DOHH2 (cell line): ENCODE measurements around the gene NOSTRIN.
"Not testable (repeated sequence)": the region's sequence is repeated elsewhere in the genome, so short reads cannot be mapped to it uniquely, and the experiment has no call there.

ENCODE experiments used
- H3F3A ChIP-seq: fragments of 200-600 bp; sonication (generic), shearing (Covaris generic); 2 replicates; pipeline ENCODE4 v1.6.0; 2016; ENCODE audit warnings: antibody characterized with exemption, mild to moderate bottlenecking; ENCODE audit not compliant: control insufficient read depth, insufficient read depth
- H3K27ac ChIP-seq: fragments of 200-600 bp; sonication (generic); 2 replicates; pipeline ENCODE4 v1.5.1; 2014; ENCODE audit warnings: low read depth, mild to moderate bottlenecking, low read length, moderate library complexity
- H3K27me3 ChIP-seq: fragments of 200-600 bp; sonication (generic); 2 replicates; pipeline ENCODE4 v1.6.1; 2014; ENCODE audit warnings: mild to moderate bottlenecking, low read length, mixed read lengths; ENCODE audit not compliant: control insufficient read depth
- H3K36me3 ChIP-seq: fragments of 200-600 bp; sonication (generic); 2 replicates; pipeline ENCODE4 v1.6.1; 2014; ENCODE audit warnings: mild to moderate bottlenecking, low read length, moderate library complexity, mixed read lengths; ENCODE audit not compliant: control insufficient read depth
- H3K4me1 ChIP-seq: fragments of 200-600 bp; sonication (generic); 2 replicates; pipeline ENCODE4 v1.6.1; 2014; ENCODE audit warnings: mild to moderate bottlenecking, low read length, mixed read lengths; ENCODE audit not compliant: control insufficient read depth
- H3K4me2 ChIP-seq: fragments of 200-600 bp; sonication (generic); 2 replicates; pipeline ENCODE4 v1.6.0; 2014; ENCODE audit warnings: mild to moderate bottlenecking, low read length, moderate library complexity
- H3K4me3 ChIP-seq: fragments of 200-600 bp; sonication (generic); 2 replicates; pipeline ENCODE4 v1.5.1; 2014; ENCODE audit warnings: mild to moderate bottlenecking, low read length, mixed read lengths
- H3K79me2 ChIP-seq: fragments of 200-600 bp; sonication (generic); 2 replicates; pipeline ENCODE4 v1.6.1; 2014; ENCODE audit warnings: mild to moderate bottlenecking, low read length, mixed read lengths; ENCODE audit not compliant: control insufficient read depth
- H3K9me2 ChIP-seq: fragments of 200-600 bp; sonication (generic); replicated peaks from 2 replicates; pipeline ENCODE4 v1.6.1; 2014; ENCODE audit warnings: mild to moderate bottlenecking, low read length, mixed read lengths; ENCODE audit not compliant: control insufficient read depth
- H3K9me3 ChIP-seq: fragments of 200-600 bp; sonication (generic); 2 replicates; pipeline ENCODE4 v1.6.1; 2014; ENCODE audit warnings: antibody characterized with exemption, low read length, mixed read lengths; ENCODE audit not compliant: control insufficient read depth, insufficient read depth
- H4K20me1 ChIP-seq: fragments of 200-600 bp; sonication (generic); 2 replicates; pipeline ENCODE4 v1.6.0; 2014; ENCODE audit warnings: low read depth, mild to moderate bottlenecking, antibody characterized with exemption, low read length, moderate library complexity; ENCODE audit not compliant: control insufficient read depth, insufficient read depth
- CTCF ChIP-seq: fragments of 200-600 bp; sonication (generic); IDR thresholded peaks from one replicate; pipeline ENCODE4 v1.5.1; 2014; ENCODE audit warnings: antibody characterized with exemption, mild to moderate bottlenecking, low read depth, low read length; ENCODE audit not compliant: poor library complexity, severe bottlenecking
- EZH2phosphoT487 ChIP-seq: fragments of 200-600 bp; sonication (generic); IDR thresholded peaks from 2 replicates; pipeline ENCODE4 v1.6.1; 2017; ENCODE audit warnings: borderline replicate concordance, mild to moderate bottlenecking, antibody characterized with exemption, low read length, moderate library complexity, mixed read lengths

NOSTRIN gene

GRCh38 chr2:168853471-168853870, 51.0 kb downstream of the NOSTRIN start:
- no peaks in the 10 kb centered on the region for H3F3A ChIP-seq
- no peaks in the 10 kb centered on the region for H3K4me1 ChIP-seq
- H3K79me2 ChIP-seq: no peaks in the 10 kb centered on the region
- peaks cover 15% of the 10 kb centered on the region for H3K36me3 ChIP-seq
- no peaks in the 10 kb centered on the region for H3K9me3 ChIP-seq
- H3K4me3 ChIP-seq: no peak overlapping the region
- no peaks in the 10 kb centered on the region for H4K20me1 ChIP-seq
- H3K9me2 ChIP-seq: no peaks in the 10 kb centered on the region
- H3K27me3 ChIP-seq: no peaks in the 10 kb centered on the region
- no peak for TF ChIP-seq EZH2phosphoT487
- TF ChIP-seq CTCF: no peak
- H3K27ac ChIP-seq: no peak overlapping the region
- no peak overlapping the region for H3K4me2 ChIP-seq

- H3K27ac ChIP-seq: no peak overlapping the region
- no peaks in the 10 kb centered on the region for H3K9me3 ChIP-seq
- no peak for TF ChIP-seq EZH2phosphoT487
- no peaks in the 10 kb centered on the region for H3F3A ChIP-seq
- no peaks in the 10 kb centered on the region for H3K4me1 ChIP-seq
- no peaks in the 10 kb centered on the region for H4K20me1 ChIP-seq
- H3K4me2 ChIP-seq: no peak overlapping the region
- H3K79me2 ChIP-seq: no peaks in the 10 kb centered on the region
- H3K4me3 ChIP-seq: no peak overlapping the region
- H3K36me3 ChIP-seq: peaks cover 20% of the 10 kb centered on the region
- H3K27me3 ChIP-seq: no peaks in the 10 kb centered on the region
- no peaks in the 10 kb centered on the region for H3K9me2 ChIP-seq
Measured at GRCh38 chr2:168854651-168855050, 52.2 kb downstream of the NOSTRIN start.

GRCh38 chr2:168855601-168856000, 53.2 kb downstream of the NOSTRIN start:
- no peaks in the 10 kb centered on the region for H3K9me3 ChIP-seq
- H3K4me3 ChIP-seq: no peak overlapping the region
- peaks cover 20% of the 10 kb centered on the region for H3K36me3 ChIP-seq
- no peaks in the 10 kb centered on the region for H3K4me1 ChIP-seq
- H3K27ac ChIP-seq: no peak overlapping the region
- H3F3A ChIP-seq: no peaks in the 10 kb centered on the region
- no peaks in the 10 kb centered on the region for H3K27me3 ChIP-seq
- H4K20me1 ChIP-seq: no peaks in the 10 kb centered on the region
- no peak for TF ChIP-seq EZH2phosphoT487
- no peak for TF ChIP-seq CTCF
- no peaks in the 10 kb centered on the region for H3K79me2 ChIP-seq
- no peaks in the 10 kb centered on the region for H3K9me2 ChIP-seq
- no peak overlapping the region for H3K4me2 ChIP-seq

- H3F3A ChIP-seq: no peaks in the 10 kb centered on the region
- no peaks in the 10 kb centered on the region for H3K9me2 ChIP-seq
- H3K27ac ChIP-seq: no peak overlapping the region
- peaks cover 22% of the 10 kb centered on the region for H3K36me3 ChIP-seq
- no peaks in the 10 kb centered on the region for H3K27me3 ChIP-seq
- H3K4me1 ChIP-seq: no peaks in the 10 kb centered on the region
- H3K4me3 ChIP-seq: no peak overlapping the region
- H3K79me2 ChIP-seq: no peaks in the 10 kb centered on the region
- no peaks in the 10 kb centered on the region for H3K9me3 ChIP-seq
- no peak overlapping the region for H3K4me2 ChIP-seq
- no peaks in the 10 kb centered on the region for H4K20me1 ChIP-seq
- no peak for TF ChIP-seq CTCF
- TF ChIP-seq EZH2phosphoT487: no peak
Measured at GRCh38 chr2:168858146-168858545, 55.7 kb downstream of the NOSTRIN start.

GRCh38 chr2:168867164-168867563, 64.7 kb downstream of the NOSTRIN start:
- not testable (repeated sequence) for H3K9me2 ChIP-seq, H3K79me2 ChIP-seq, H4K20me1 ChIP-seq

GRCh38 chr2:168870369-168870768, 67.9 kb downstream of the NOSTRIN start:
- not testable (repeated sequence) for H3K4me2 ChIP-seq, H3K27ac ChIP-seq, H3K9me2 ChIP-seq, H4K20me1 ChIP-seq, H3K4me1 ChIP-seq, H3F3A ChIP-seq, H3K27me3 ChIP-seq, H3K4me3 ChIP-seq, H3K9me3 ChIP-seq, H3K79me2 ChIP-seq
- peaks cover 39% of the 10 kb centered on the region for H3K36me3 ChIP-seq

More at GRCh38 chr2:168867164-168867563, 64.7 kb downstream of the NOSTRIN start:
- H3K27me3 ChIP-seq, H3K27ac ChIP-seq, H3K9me3 ChIP-seq, H3K4me3 ChIP-seq, H3K4me1 ChIP-seq, H3F3A ChIP-seq, H3K4me2 ChIP-seq: not testable (repeated sequence)
- H3K36me3 ChIP-seq: peaks cover 32% of the 10 kb centered on the region
